Activated gamma-delta T cell (primary cell): ENCODE data around the gene ACTL7A.

Source experiments
- DNase-seq: peaks from one replicate; lab custom pipeline; 2025; lab: John Stamatoyannopoulos, UW

Gene ACTL7A

DNA sequence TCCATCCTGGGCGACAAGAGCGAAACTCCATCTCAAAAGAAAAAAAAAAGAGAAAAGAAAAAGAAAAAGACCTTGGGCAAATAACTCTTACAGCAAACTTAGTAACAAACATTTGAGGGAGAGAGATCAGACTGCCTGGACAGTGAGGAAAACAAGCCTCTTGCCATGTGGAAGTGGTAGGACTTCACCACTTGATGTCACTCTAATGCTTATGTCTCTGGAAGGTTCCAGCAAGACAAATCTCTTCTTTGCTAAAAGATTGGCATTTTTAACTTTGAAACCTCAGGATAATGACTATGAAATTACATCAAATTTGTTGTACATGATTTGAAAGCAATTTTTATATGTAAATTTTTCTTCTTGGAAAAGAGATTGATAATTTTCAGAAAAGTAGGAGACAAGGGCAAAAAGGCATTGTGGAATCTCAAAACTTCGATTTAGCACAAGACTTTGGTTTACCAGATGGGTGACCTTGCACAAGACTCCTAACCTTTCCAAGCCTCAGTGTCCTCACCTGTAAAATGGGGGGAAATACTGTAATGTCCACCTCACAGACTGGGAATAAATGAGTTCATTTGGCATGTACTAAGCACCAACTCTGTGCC is 11.7 kb upstream of the ACTL7A start:
- DNase-seq: no peak

DNA sequence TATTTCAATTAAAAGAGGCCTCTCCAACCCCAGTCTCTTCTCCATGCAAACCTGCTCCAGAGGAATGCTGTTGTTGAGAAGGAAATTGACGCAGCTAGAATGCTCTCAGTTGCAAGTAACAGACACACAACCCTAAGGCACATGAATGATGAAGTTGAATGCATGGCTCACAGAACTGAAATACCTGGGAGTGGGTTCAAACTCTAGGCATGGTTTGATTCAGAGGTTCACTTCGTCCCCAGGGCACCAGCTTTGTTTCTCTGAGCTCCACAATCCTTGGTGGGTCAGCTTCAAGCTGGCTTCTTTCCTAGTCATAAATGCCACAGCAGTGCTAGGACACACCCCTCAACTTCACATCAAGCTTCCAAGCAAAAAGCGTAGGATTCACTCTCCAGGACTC is 10.9 kb upstream of the ACTL7A start:
- DNase-seq: no peak

DNA sequence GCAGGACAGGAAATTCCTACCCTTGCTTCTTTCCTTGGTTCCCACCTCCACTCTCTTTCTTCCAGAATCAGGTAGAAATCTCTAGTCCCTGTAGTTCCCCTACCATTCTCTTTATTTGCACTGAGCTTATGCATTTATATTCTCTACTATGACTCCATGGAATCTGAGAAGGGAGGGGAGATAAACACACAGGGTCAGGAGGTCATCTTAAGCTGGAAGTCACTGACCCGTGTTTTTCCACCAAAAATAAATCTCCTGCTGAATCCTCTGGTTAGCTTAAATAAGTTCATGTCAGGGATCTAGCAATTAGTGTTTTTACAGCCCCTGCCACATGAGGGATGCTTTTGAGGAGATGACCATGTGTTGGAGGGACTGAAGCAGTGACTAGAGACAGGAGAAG is 10.0 kb upstream of the ACTL7A start:
- no peak for DNase-seq

DNA sequence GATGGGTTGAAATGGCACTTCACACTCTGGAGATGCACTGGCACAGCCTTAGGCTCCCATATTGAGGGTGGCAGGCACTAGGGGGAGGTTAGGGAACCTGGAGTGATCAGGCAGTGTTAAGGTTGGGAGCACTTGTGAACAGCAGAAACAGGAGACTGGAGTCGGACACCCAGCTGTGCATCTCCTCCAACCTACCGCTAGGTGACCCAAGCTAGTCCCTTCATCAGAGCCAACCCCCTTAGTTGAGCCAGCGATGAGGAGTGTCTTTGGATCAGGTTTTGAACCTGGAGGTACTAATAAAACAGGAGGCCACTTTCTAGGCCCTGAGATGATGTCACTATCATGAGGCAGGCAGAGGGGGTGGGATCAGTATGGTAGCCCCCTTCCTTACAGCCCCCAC is 8.0 kb upstream of the ACTL7A start:
- no peak for DNase-seq

DNA sequence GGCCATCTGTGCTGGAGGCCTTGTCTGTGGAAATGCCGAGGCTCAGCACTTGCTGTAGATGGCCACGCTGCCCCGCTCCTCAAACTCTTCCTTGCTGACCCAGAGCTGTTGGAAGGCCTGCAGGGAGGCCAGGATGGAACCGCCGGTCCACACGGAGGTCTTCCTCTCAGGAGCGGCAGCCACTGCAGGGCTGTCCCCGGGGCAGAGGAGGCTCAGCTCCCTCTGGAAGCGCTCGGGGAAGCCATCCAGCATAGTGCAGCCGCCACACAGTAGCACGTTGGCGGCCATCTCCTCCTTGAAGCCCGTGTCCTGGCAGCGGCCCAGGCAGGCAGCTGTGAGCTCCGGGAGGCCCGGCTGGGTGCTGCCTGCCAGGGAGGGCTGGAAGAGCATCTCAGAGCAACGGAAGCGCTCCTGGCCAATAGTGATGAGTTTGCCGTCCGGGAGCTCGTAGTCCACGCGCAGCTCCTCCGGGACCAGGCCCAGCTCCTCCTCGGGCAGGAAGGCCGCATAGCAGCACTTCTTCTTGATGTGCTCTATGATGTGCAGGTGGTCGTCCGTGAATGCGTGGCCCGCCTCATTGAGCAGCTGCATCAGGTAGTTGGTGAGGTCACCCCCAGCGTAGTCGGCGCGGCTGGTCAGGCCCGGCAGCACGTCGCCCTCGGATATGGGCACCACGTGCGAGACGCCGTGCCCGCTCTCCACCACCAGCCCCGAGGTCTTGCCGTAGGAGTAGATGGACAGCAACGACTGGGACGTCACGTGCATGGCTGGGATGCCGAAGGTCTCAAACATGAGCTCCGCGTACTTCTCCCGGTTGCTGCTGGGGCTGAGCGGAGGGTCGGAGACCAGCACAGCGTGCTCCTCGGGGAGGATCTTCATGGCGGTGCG is 7.2 kb upstream of the ACTL7A start:
- no peak for DNase-seq

DNA sequence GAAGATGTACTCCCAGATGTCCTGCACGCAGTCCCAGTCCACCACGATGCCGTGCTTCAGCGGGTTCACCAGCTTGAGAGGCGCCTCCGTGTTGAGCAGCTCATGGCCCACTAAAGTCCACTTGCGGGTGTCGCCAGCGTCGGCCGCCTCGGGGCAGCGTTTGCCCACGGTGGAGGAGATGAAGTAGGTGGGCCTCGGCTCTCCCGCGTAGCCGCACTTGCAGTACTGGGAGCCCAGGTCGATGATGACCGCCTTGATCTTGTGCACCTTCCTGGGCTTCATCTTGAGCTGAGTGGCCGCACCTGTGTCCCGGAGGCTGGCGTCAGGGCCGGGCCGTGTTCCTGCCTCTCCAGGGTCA is 6.6 kb upstream of the ACTL7A start:
- no peak for DNase-seq

DNA sequence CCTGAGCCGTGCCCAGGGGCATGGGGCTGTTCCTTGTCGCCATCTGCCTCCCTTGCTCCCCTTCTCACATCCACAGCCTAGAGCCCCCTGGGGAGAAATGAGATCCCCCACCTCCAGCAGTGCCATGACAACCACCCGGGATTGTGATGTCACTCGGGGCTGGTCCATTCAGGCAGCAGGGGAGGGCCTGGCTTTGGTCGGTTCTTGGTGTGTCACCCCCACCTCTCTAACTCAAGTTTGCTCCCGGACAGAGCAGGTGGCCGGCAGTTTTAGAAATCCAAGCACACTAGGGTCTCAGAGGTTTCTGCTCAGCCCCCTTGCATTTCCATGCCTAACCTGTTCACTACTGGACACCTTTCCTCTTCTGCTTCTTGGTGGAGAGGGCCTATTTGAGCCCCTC is 6.2 kb upstream of the ACTL7A start, which contains the start of gene ACTL7B:
Gene ACTL7B (minus strand): TSS at position 99 of the 400 bp plus-strand sequence. CDS start 56 bp downstream, at position 43.
- DNase-seq: no peak

DNA sequence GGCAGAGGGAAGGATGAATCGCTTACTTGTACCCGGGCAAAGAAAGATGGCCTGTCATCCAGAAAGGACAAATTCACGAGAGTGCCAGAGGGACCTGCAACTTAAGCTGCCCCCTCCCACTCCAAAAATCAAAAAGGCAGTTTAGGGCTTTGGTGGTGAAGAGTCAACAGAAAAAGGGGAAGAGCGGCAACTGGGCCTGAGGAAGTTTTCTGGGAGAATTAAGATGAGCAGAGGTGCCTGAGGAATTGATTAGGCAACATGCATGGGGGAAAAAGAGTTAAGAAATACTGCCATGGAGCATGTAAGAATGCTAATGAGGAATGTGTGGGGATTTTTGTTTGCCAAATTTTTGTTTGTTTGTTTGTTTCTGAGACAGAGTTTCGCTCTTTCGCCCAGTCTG is 4.5 kb upstream of the ACTL7A start:
- no peak for DNase-seq

DNA sequence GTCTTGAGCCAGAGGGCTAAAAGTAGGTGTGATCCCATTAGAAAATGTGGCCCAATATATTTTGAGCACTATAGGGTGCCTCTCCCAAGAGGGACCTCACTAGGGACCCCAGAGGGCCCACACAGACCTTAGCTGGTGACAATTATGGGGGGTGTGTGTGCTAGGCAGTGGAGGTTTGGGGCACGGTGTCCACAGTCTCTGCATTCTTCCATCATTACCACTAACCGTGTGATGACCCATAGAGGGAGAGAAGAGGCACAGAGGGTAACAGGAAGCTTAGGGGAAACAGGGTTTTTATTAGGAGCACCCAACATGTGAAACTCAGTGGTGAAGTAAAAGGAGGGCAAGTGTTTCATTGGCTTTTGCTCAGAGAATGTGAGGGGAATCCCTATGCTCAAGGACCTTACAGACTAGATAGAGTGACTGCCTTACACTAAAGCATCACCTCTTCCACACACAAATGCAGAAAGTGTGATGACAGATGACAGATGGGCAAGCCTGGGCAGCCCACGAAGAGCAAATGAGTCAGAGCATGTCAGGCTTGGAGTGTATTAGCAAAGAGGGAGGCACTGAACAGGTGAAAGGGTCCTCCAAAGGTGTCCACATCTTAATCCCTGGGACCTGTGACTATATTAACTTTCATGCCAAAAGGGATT is 2.5 kb upstream of the ACTL7A start:
- no peak for DNase-seq

DNA sequence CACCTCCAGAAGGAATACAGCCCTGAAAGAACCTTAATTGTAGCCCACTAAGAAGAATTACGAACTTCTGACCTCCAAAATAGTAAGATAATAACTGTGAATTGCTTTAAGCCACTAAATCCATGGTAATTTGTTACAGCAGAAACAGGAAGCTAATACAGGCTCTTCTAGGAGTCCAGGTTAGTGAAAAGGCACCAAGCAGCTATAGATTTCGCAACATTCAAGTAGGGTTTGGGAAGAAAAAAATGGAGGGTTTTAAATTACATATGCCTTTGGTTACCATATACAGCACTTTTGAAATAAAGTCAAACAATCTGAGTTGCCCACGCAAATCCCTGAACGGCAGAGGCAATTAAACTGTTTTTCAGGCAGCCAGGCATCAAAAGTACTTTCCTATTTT is 1.7 kb upstream of the ACTL7A start:
- no peak for DNase-seq

DNA sequence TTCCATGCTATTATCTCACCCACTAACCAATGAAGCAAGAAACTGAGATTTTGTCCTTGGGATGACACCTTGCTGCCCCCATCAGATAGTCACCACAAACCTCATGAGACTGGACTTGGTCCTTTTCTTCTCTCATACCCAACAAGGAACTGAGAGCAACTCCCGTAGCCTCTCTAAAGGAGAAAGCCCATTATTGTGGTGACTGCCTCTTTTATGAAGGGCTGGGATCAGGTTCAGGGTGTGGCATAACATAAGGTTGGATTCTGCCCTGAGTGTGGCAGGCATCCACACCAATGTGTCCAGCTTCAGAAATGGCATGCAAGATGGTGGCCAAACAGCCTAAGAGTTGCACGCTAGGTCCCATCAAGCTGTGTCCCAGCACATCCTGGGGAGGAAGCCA is 1.3 kb upstream of the ACTL7A start:
- no peak for DNase-seq

DNA sequence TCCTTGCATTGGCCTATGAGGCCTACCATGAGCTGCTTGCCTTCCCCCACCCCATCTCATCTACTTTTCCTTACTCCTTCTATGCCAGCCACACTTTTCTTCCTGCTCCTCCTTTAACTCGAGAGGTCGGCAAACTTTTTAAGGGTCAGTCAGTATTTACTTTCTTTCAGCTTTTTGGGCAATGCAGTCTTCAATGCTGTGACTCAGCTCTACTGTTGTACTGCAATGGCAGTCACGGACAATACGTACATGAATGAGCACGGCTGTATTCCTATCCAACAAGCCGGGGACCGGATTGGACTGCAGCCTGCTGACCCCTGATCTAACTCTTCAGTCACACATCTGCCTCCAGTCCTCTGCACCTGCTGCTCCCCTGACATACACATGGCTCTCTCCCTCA is 602 bp upstream of the ACTL7A start:
- no peak for DNase-seq

DNA sequence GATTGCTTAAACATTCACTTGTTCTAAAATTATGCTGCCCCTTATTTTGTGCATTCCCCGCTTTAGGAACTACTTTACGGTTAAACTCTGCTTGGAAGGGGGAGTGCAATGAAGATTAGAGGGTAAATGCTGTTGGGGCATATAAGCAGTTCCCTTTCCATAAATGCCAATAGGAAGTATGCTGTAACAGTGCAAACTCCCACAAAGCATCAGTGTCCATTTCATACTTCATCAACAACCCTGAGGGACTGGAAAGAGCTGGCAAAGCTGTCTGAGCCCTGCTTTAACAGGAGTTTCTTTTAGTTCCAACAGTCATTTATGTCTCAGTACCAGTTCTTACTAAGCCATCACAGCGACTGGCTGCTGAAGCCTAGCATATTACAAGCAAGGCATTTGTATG is 1.8 kb downstream of the ACTL7A start:
- no peak for DNase-seq

DNA sequence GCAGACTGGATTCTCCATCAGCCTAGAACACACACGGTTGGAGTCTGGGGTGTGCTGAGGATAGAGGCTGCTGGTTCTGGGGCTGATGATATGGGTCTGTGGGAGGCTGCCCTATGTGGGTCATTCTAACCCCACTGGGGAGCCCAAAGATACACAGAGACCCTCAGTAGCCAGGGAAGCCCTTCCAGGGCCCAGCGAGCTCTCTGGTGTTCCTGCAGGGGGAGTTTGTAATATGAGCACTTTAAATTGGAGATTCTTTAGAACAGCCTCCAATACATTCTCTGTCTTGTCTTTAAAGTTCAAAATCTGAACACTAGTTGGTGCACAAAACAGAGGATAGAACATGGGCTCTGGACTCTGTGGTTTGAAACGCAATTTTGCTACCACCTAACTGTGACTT is 2.4 kb downstream of the ACTL7A start:
- DNase-seq: no peak

DNA sequence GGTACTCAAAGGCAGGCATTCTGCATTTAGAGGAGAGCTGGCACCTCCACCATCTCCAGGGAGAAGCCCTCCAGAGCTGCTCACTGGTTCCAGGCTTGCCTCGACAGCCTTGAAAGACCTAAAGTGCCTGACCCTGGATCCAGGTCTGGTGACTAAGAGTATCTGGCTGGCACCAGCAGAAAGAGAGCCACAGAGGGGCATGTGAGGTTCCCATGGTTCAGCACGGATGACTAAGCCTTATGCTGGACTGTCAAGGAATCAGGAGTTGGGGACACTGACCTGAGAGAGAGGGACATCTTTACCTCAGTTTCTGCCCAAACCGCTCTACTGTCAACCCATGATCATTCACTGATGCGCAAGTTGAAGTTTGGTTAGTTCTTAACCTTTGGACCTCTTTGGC is 3.0 kb downstream of the ACTL7A start:
- no peak for DNase-seq

DNA sequence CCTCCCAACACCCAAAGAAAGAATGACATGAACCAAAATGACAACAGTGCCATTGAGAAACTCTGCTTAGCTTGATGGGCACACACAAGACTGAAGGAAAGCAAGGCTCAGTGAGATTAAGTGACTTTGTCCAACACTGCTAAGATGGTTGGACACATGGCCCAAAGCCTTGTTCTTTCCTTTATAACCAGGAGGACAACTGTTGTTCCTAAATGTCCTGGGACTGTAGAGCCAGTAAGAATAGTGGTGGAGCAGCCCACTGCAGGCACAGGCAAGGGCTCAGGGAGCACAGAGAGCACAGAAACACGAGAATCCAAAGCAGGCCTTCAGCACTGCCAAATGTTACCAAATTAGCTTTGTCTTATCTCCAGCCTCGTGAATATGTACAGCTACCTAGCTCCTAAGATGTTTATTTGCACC is 3.9 kb downstream of the ACTL7A start:
- no peak for DNase-seq

DNA sequence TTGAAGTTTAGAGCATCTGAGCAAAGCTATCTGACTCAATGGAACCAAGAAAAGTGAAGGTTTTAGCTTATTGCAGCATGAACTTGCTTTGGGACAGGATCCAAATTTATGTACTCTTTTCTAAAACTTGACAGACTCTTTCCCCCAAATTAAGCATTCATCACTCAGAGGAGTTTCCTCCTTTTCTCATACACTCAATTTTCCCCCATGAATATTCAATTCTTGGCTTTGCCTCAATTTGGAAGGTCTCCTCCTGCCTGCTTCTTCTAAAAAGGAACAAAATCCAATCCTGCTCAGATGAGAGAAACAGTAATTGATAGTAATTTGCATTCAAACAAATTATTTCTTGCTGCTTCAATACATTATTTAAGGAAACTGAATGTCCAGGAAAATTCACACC is 5.0 kb downstream of the ACTL7A start:
- no peak for DNase-seq

DNA sequence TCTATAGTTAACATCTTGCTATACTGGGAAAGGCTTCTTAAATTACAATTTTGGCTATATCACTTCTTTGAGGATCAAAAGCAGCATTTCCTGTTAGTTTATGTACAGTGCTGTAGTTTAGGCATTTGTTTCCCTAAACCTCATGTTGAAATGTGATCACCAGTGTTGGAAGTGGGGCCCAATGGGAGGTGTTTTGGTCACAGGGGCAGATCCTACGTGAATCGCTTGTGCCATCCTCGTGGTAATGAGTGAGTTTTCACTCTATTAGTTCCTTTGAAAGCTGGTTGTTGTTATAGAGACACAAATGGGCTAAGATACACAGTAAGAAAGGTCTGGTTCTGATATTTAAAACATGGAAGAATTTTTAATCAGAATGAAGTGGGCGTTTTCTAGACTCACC is 5.8 kb downstream of the ACTL7A start:
- no peak for DNase-seq

DNA sequence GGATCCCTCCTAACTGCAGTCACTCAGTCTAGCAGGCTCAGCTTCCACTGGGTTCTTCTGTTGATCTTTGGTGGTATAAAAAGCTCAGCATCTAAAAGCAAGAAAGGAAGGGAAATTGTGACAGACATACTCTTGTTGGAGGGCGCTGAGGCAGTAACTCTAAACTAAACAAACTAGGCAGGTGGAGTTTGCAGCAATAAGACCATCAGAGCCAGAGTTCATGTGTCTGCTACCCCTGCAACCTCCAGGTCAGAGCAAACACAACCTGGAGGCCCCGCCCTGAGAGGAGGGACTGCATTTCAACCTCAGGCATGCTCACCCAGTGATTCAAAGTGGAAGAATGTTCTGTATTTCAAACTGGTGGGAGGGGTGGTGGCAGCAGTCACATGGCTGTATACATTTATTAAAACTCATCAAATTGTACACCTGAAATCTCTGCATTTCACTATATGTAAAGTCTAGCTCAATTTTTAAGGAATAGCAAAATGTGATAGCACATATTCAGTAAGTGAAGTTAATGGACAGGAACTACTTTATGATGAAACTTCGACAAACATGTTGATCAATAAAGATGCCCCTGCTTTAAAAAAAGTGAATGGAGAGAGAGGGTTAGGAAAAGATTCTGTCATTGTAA is 7.1 kb downstream of the ACTL7A start:
- no peak for DNase-seq

DNA sequence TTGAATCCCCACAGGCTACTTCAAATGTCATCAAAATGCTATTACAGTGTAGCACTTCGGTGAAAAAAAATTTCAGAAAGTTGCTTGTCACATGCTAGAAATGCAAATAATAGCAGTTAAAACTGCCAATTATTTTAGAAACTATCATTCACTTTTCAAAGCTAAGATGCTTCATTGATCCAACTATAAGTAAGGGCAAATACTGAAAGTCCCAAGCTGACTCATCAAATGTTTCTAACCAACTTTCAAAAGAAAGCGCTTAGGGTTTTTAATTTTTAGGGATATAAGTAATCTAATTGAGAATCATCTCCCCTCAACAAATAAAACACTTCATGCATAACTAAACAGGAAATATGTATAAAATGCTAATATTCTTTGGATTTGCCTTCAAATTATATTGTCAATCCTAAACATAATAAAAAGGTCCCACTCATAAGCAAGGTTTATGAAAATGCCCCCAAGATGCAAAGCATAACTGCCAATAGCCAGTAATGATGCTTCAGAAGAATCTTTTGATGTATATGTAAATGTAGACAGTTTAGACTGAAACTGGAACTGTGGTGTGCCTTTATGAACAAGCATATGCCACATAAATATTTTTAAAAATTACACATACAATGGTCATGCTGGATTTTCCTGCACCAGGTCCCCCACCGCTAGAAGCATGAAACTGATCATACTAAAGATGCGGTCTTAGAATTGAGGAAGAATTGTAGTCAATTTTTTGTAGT is 12.2 kb downstream of the ACTL7A start:
- no peak for DNase-seq

DNA sequence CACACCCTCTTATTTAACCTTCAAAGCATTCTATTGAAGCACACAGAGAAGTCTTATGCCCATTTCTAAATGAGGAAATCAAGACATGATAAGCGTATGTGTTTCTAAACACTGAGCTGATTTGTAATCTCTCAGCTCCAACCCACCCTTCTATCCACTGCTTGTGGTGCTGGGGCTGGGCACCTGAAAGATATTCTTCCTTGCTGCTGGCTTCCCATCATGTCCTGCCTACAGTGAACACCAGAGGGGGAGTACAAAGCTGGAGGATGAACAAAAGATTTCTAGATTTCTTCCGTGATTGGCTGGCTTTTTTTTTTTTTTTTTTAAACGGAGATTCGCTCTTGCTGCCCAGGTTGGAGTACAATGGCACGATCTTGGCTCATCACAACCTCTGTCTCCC is 14.4 kb downstream of the ACTL7A start:
- DNase-seq: no peak

DNA sequence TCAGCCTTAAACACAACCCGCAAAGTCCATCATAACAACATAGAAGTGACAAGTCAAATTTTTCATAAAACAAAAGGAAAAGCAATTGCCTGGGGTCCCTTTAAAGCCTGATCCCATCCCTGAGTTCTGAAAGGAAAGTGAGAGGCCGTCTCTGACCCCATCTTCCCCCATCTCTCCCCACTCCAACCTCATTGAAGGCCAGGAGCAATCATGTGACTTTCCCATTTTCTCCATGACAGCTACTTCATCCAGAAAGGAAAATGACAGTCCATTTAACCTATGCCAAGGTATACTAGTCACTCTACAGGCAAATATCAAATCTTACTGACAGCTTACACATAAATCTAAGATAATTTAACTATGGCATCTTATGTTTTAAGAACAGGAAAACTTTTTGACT is 15.5 kb downstream of the ACTL7A start:
- no peak for DNase-seq
